GM20000 (cell line): ENCODE measurements around the gene SP8.
"Not testable (repeated sequence)": the region's sequence is repeated elsewhere in the genome, so short reads cannot be mapped to it uniquely, and the experiment has no call there.

Source experiments
- DNase-seq: peaks from one replicate; pipeline ENCODE4 v3.0.0; 2012; ENCODE audit warnings: low spot score
- TF ChIP-seq, protein P1 (sequence below): IDR thresholded peaks from 2 replicates; pipeline ENCODE4 v1.5.1; 2012; ENCODE audit warnings: mild to moderate bottlenecking, control low read depth; ENCODE audit errors: extremely low read depth, missing control alignments

The SP8 gene

DNA sequence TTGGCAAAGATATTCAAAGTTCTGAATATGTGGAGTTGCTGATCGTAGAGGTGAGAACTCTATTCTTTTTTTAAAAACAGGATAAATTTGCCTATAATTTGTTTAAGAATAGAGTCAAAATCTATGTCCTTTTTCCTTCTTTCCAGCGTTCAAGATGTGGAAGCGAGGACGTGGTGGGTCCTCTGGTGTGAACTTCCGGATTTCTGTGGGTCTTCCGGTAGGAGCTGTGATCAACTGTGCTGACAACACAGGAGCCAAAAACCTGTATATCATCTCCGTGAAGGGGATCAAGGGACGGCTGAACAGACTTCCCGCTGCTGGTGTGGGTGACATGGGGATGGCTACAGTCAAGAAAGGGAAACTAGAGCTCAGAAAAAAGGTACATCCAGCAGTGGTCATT lies 40.5 kb upstream of the SP8 start:
- no peak for DNase-seq
- TF ChIP-seq, protein P1, sequence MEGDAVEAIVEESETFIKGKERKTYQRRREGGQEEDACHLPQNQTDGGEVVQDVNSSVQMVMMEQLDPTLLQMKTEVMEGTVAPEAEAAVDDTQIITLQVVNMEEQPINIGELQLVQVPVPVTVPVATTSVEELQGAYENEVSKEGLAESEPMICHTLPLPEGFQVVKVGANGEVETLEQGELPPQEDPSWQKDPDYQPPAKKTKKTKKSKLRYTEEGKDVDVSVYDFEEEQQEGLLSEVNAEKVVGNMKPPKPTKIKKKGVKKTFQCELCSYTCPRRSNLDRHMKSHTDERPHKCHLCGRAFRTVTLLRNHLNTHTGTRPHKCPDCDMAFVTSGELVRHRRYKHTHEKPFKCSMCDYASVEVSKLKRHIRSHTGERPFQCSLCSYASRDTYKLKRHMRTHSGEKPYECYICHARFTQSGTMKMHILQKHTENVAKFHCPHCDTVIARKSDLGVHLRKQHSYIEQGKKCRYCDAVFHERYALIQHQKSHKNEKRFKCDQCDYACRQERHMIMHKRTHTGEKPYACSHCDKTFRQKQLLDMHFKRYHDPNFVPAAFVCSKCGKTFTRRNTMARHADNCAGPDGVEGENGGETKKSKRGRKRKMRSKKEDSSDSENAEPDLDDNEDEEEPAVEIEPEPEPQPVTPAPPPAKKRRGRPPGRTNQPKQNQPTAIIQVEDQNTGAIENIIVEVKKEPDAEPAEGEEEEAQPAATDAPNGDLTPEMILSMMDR, result no peak

DNA sequence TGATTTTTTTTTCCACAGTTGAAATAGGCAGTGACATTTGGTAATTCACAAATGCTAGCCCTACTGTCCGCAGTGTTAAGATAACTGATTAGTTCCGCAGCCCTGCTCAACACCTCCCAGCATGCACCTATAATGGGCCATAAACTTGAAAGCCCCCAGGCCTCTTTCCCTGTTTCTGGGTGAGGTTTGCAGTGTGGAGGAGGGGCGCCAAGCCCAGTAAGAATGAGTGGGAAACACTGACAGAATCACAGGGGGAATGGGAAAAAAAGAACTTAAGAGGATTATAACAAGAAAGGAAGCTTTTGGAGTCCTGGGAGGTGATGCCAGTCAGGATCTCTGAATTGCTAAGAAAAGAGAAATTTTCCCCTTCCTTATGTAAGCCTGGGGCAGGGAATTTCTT lies 39.6 kb upstream of the SP8 start:
- TF ChIP-seq, protein P1, result no peak
- no peak for DNase-seq

DNA sequence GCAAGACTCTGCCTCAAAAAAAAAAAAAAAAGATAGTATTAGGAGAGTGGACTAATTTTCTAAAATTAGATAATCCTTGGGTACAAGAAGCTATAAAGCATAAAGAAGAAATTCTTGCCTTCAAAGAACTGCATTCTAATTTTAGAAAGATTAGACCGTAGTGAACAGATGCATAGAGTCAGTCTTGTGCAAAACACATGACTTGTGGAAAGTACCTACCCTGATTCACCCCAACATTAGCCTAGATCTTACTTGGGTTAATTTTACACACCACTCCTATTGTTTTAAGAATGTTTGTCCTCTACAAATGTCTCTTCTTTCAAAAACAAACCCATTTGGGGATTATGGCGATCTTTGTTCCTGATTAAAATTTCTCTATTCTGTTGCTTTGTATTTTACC lies 38.9 kb upstream of the SP8 start:
- TF ChIP-seq, protein P1, result no peak
- no peak for DNase-seq

DNA sequence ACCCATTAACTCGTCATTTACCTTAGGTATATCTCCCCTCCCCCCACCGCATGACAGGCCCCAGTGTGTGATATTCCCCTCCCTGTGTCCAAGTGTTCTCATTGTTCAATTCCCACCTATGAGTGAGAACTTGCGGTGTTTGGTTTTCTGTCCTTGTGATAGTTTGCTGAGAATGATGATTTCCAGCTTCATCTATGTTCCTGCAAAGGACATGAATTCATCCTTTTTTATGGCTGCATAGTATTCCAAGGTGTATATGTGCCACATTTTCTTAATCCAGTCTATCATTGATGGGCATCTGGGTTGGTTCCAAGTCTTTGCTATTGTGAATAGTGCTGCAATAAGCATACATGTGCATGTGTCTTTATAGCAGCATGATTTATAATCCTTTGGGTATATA lies 34.7 kb upstream of the SP8 start:
- DNase-seq, result not testable (repeated sequence)

DNA sequence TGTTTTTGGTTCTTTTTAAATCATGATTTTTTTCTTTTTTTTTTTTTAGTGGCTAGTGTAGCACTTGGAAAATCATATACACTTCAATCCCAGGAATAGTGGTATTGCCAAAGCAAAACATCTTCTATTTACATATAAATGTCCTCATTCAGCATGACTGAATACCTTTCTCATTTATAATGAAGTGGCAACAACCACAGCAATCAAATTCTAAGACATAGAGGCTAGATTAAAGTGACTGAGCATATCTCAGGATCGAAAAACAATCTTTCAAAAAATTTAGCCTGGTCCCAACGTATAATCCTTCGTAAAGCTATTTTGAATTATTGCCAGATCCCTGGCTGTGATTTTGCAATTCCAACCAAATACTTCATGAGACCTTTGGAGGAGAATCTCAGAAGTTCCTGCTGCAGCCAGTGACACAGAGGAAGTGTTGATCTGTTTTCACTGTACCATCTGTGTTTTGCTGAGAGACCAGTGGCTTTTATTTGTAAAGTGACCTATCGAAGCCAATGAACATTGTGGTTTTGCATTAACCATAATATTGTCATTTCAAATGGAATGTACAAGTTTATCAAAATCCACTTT lies 29.8 kb upstream of the SP8 start:
- TF ChIP-seq, protein P1, result no peak
- DNase-seq, result no peak

DNA sequence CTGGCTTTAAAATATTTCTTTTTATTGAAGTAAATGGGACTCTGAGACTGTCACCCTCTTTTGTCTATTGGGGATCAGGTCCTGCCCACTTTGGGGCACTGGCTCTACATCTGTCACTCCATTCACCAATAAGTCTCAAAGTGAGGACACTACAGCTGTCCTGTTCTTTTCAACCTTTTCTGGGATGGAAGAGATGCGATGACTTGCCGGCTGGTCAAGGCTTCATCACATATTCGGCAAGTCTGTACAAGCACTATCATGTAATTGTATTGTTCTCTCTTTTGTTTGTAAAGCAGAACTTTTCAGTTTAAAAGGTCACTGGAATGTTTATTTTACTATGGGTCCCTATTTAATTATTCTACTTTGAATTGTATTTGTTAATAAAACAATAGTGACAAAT lies 17.7 kb upstream of the SP8 start:
- TF ChIP-seq, protein P1, result no peak
- no peak for DNase-seq

DNA sequence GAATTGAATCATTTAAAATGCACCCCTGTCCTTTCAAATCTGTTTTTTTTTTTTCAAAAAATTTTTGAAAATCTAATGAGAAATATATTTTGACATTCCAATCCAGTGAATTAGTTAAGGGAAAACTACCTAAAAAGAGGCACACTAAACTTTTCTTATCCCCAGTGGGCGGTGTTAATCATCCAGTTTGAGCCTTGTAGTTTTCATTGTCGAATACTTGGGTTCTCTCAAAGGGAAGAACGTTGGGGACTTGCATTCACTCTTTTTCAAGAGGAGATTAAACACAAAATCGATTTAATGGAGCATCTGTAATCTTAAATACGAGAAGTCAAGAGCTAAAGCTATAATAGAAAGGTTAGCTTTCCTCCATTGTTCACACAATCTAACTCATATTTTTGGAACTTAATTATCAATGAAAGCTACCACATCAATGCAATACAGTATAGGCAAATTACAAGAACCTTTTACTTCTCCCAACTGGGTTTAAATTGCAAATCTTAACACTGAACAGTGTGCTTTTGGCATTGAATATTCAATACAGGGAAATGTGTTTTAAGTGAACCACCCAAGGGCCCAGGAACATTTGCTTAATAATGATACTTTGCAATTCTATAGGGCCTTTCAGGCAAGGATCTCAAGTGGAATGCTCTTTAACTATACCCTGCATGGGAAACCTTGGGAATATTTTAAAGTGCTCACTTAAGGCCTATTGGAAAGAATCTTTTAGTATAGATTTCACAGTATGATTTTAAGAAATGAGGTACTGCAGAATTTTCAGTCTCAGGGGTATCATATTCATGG lies 13.1 kb upstream of the SP8 start:
- TF ChIP-seq, protein P1, result no peak
- no peak for DNase-seq

DNA sequence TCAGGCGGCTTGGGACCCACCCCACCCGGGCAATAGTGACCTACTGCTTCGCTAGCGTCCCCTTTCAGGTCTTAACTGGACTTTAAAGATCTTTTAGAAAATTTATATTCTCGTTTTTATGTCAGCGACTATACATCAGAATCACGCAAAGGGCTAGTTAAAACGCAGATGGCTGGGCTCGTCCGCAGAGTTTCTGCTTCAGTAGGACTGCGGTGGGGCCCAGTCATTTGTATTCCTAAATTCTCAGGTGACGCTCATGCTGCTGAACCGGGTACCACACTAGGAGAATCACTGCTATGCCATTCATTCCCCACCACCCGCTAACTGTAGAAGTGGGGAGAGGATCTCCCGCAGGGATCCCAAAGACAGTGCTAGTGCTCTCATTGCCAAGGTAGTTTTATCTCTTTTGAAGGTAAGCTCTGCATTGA lies 12.0 kb upstream of the SP8 start:
- DNase-seq, result no peak
- TF ChIP-seq, protein P1, result no peak
